Heart right ventricle (tissue), 16 donors: Measurements from ENCODE around the gene PLTP. TPM values are rescaled to one million over a fixed set of nuclear protein-coding genes. Genes with fewer than 3 reads are reported as not detected.

Source experiments
- ATAC-seq, 8 donors: fragments of 200-7000 bp; cut with Tn5 transposase; one replicate each; pipeline ENCODE4 v1.9.1; 2020; ENCODE audit warnings: mild to moderate bottlenecking in 8 of 8, moderate library complexity in 8 of 8, moderate number of reproducible peaks in 1 of 8
- DNase-seq, 2 donors: peaks; one replicate each; pipeline ENCODE4 v3.0.0-alpha.2; 2020
- H3K27ac ChIP-seq, 10 donors: fragments of 200-600 bp; sonication (generic) in 2 of 10; one replicate each; pipeline versions ENCODE4 v1.5.0 to v1.8.0; 2020 to 2022; ENCODE audit warnings: mild to moderate bottlenecking in 3 of 10
- H3K27me3 ChIP-seq, 7 donors: fragments of 200-600 bp; one replicate each; pipeline ENCODE4 v1.8.0; 2021 to 2022; ENCODE audit warnings: mild to moderate bottlenecking in 2 of 7
- H3K36me3 ChIP-seq, 9 donors: fragments of 200-600 bp; sonication (generic) in 1 of 9; one replicate each; pipeline versions ENCODE4 v1.5.0 to v1.8.0; 2020 to 2022; ENCODE audit warnings: mild to moderate bottlenecking in 2 of 9
- H3K4me1 ChIP-seq, 9 donors: fragments of 200-600 bp; sonication (generic) in 1 of 9; one replicate each; pipeline versions ENCODE4 v1.5.0 to v1.8.0; 2020 to 2022; ENCODE audit warnings: mild to moderate bottlenecking in 4 of 9
- H3K4me3 ChIP-seq, 10 donors: fragments of 200-600 bp; sonication (generic) in 2 of 10; one replicate each; pipeline versions ENCODE4 v1.5.0 to v1.8.0; 2020 to 2022; ENCODE audit warnings: mild to moderate bottlenecking in 7 of 10, moderate library complexity in 2 of 10
- H3K9me3 ChIP-seq, 11 donors: fragments of 200-600 bp in 10 of 11; sonication (generic) in 2 of 11; one replicate each; pipeline versions ENCODE4 v1.5.0 to v1.8.0; 2013 to 2022; ENCODE audit warnings: mild to moderate bottlenecking in 2 of 11, control low read depth in 1 of 11, moderate library complexity in 1 of 11
- CTCF ChIP-seq, 9 donors: fragments of 200-600 bp; sonication (generic) in 2 of 9; IDR thresholded peaks; one replicate each; pipeline versions ENCODE4 v1.5.0 to v1.8.0; 2021 to 2022; ENCODE audit warnings: antibody characterized with exemption in 9 of 9, mild to moderate bottlenecking in 5 of 9, moderate library complexity in 1 of 9
- WGBS, 2 donors: extraction: QIAGEN DNeasy Blood & Tissue Kit; methylation state at CpG; one replicate each; pipeline ENCODE4 v1.1.7; 2013; ENCODE audit warnings: inconsistent platforms in 1 of 2; 5-methylcytosine and 5-hydroxymethylcytosine counted together
- intact Hi-C, 10 donors: fragments of 100-400 bp; cut with DNase I; formaldehyde crosslinking; loops; one replicate each; pipeline versions ENCODE4 v1.11.1 to v1.14.2; 2022
- polyA plus RNA-seq, 2 donors: library from polyadenylated mRNA; stranded (reverse); fragments of 200-250 nt; gene quantifications; one replicate each; pipeline ENCODE4 v1.2.3, GENCODE V29; 2013
- total RNA-seq, 10 donors: library from RNA; stranded (reverse); fragmentation: NEBNext Ultra II Directional in 3 of 10; extraction: Animal tissue kit (Norgen Biotek cat#: 25700) in 3 of 10; gene quantifications; one replicate each; pipeline versions ENCODE4 v1.2.1 to v1.2.4, GENCODE V29; 2021 to 2023
- donor health status: Arrhythmogenic right ventricular cardiomyopathy.
- donor health status: ischemic (EF 13 %, LVEDD 7.1; RV severe dilation, severe dysfunction).
- donor health status: healthy with polysubstance abuse.
- donor health status: DM: no; HTN: yes; CAD: no.
- donor health status: DM: no; HTN: no; CAD: no.
- donor health status: ischemic (EF 25% LVEDD 6.9; RV normal size, moderate dysfunction).
- donor health status: ischemic (EF 25% LVEDD 5.7; RV mildly dilated, moderate dysfunction).
- donor health status: healthy.
- donor health status: DM: yes; HTN: yes; CAD: no.
- donor health status: Ischemic cardiomyopathy.
- donor health status: ischemic (EF 35%, LVEDD 5.7; RV mildly dilated, moderate dysfunction).
- donor health status: nonischemic (EF 11% LVEDD 7.7; RV severe dilation, severe dysfunction).
- donor health status: DM: yes; HTN: yes; CAD: no.
- donor health status: PGD.
- donor health status: ischemic (EF 29% LVEDD 5.4; RV normal size, mild dysfunction).
- donor health status: nonischemic (EF 23%, LVEDD 6.1; RV moderate dilation, normal function).

PLTP gene
- total and polyA plus RNA-seq, 12 donors, result 10.7 to 230 (median 40.4) TPM

GRCh38 chr20:45921337-45922189, 9.6 kb upstream of the PLTP start:
- H3K9me3 ChIP-seq, result no peaks in the 10 kb centered on the region
- intact Hi-C loops, result no loop called here
- DNase-seq (no peak), ATAC-seq (no peak)
- H3K4me1 ChIP-seq, result peaks cover 5 to 89% (median 69%) of the 10 kb centered on the region in 9 donors
- no peak overlapping the region for H3K4me3 ChIP-seq
- WGBS, 2 donors, result 89 to 90% methylated on average over 11 of the region's 11 CpGs
- H3K36me3 ChIP-seq, result no peaks in the 10 kb centered on the region
- peak overlapping the region in 5 of 10 donors; percentile 46 to 85 (median 81) for H3K27ac ChIP-seq
- H3K27me3 ChIP-seq, result no peaks in the 10 kb centered on the region
- no peak for TF ChIP-seq CTCF (IDR thresholded peaks at IDR 0.05)

- Histone ChIP-seq H3K9me3 (no peaks in the 10 kb centered on the region), H3K27ac (peak overlapping the region; percentile 54 to 86 (median 79)), H3K27me3 (no peaks in the 10 kb centered on the region), H3K4me1 (peaks cover 5 to 87% (median 69%) of the 10 kb centered on the region in 9 donors), H3K36me3 (no peaks in the 10 kb centered on the region), H3K4me3 (peak overlapping the region in 2 of 10 donors; percentile 4 to 18)
- ATAC-seq (no peak), DNase-seq (no peak)
- TF ChIP-seq CTCF (IDR thresholded peaks at IDR 0.05), result no peak
- 71 to 75% methylated on average over 9 of the region's 9 CpGs for WGBS, 2 donors
- intact Hi-C loops, result no loop called here
These were observed 8.7 kb upstream of the PLTP start for GRCh38 chr20:45920462-45921336.

- Histone ChIP-seq H3K4me1 (peaks cover 5 to 84% (median 62%) of the 10 kb centered on the region in 9 donors), H3K27ac (peak overlapping the region; percentile 54 to 86 (median 79)), H3K27me3 (no peaks in the 10 kb centered on the region), H3K9me3 (no peaks in the 10 kb centered on the region), H3K36me3 (no peaks in the 10 kb centered on the region), H3K4me3 (peak overlapping the region in 3 of 10 donors; percentile 4 to 18 (median 12))
- no peak for TF ChIP-seq CTCF (IDR thresholded peaks at IDR 0.05)
- peak; percentile 74 to 90 for DNase-seq
- intact Hi-C loops, result no loop called here
- peak; percentile 69 to 83 (median 78) for ATAC-seq
- WGBS, 2 donors, result 48 to 49% methylated on average over 11 of the region's 11 CpGs
These were observed 7.8 kb upstream of the PLTP start for GRCh38 chr20:45919542-45920399.
